Hematopoietic multipotent progenitor cell treated with erythropoietin and hydrocortisone succinate and interleukin-3 and kit ligand, for 17 days (in vitro differentiated cells): ENCODE data around the gene LILRA2.
"Not testable (repeated sequence)": the region's sequence is repeated elsewhere in the genome, so short reads cannot be mapped to it uniquely, and the experiment has no call there.

Experiments used
- DNase-seq: peaks from one replicate; pipeline ENCODE4 v3.0.0-alpha.2; 2015; ENCODE audit warnings: low spot score

The LILRA2 gene

GRCh38 chr19:54573330-54573872, at the start of gene LILRA2:
Gene LILRA2, plus strand, starts transcription at chr19:54573790. Its CDS starts 89 bp downstream, at chr19:54573879.
- no peak for DNase-seq

- DNase-seq: no peak
These were observed 48.0 kb upstream of the LILRA2 start for GRCh38 chr19:54525636-54526035.

DNA sequence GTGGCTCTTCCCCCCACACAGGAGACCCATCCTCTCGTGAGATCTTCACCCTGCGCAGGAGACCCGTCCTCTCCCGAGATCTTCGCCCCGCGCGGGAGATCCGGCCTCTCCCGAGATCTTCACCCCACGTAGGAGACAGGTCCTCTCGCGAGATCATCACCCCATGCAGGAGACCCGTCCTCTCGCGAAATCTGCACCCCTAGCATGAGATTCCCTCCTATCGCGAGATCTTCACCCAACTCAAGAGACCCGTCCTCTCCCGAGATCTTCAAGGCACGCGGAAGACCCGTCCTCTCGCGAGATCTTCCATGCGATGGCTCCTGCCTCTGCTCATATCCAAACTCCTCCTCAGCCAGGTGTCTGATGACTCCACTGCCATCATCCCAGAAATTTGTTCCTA, 46.6 kb upstream of the LILRA2 start:
- no peak for DNase-seq

GRCh38 chr19:54530866-54531265, 42.7 kb upstream of the LILRA2 start:
- no peak for DNase-seq

- DNase-seq: no peak
These were observed 41.1 kb upstream of the LILRA2 start for GRCh38 chr19:54532528-54532927.

GRCh38 chr19:54533476-54533875, 40.1 kb upstream of the LILRA2 start:
- no peak for DNase-seq

GRCh38 chr19:54534156-54534555, 39.4 kb upstream of the LILRA2 start:
- no peak for DNase-seq

GRCh38 chr19:54535601-54536000, 38.0 kb upstream of the LILRA2 start:
- DNase-seq: no peak

- DNase-seq: no peak
These were observed 36.6 kb upstream of the LILRA2 start for GRCh38 chr19:54536956-54537355.

GRCh38 chr19:54541712-54542111, 31.9 kb upstream of the LILRA2 start:
- no peak for DNase-seq

DNA sequence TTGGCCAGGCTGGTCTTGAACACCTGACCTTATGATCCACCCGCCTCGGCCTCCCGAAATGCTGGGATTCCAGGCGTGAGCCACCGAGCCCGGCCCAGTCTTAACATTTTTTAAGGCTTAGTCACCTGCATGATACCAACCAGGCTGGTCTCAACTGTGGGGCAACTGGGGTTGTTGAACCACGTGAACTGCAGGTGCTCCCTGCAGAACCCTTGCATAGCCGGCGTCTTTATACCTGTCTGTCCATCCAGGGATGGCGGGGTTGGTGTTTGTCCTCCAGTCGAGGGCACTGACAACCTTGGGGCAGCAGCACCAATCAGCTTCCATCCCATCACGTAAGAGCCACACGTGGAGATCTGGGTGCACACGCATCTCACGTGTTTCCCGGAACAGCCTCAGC, 24.8 kb upstream of the LILRA2 start:
- no peak for DNase-seq

DNA sequence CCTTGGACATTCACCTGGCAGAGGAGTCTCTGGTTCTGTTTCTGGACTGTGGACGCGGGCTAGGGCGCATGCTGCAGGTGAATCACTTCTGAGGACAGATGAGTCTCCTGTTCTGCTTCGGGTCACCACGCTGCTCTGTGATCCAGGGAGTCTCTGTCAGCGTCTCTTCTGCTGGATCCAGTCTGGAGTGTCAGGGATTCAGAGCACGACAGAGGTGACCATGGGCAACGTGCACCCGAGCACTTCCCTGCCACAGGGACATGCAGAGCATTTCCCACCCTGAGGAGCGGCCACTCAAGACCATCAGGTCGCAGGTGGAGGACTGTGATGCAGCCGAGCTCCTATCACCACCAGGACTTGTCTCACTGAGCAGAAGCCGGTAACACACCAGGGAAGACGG, 24.4 kb upstream of the LILRA2 start:
- no peak for DNase-seq

GRCh38 chr19:54551293-54551692, 22.3 kb upstream of the LILRA2 start:
- DNase-seq: no peak

DNA sequence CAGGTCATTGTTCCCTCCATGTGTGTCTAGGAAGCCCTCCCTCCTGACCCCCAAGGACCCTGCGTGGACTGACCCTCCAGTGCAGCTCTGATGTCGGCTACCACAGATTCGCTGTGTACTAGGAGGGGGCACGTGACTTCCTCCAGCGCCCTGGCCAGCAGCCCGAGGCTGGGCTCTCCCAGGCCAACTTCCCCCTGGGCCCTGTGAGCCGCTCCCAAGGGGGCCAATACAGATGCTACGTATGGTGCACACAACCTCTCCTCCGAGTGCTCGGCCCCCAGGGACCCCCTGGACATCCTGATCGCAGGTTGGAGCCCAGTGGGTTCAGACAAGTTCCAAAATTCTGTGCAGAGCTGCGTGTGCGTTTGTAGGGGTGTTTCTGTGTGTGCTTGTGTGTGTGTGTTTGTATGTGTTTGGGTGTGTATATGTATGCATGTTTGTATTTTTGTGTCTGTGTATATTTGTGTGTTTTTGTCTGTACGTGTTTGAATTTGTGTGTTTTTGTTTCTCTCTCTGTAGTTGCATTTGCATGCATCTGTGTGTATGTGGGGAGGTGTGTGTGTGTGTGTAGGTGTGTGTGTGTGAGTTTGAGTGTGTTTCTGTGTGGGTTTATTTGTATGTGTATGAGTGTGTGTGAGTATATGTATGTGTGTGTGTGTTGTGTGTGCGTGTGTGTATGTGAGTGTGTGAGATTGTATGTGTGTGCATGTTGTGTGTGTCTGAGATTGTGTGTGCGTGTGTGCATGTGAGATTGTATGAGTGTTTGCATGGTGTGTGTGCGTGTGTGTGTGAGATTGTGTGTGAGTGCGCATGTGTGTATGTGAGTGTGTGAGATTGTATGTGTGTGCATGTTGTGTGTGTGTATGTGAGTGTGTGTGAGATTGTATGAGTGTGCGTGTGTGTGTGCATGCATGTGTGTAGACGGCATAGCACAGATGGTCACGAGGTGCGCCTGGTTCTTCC, 21.4 kb upstream of the LILRA2 start:
- DNase-seq: no peak

GRCh38 chr19:54552913-54553310, 20.7 kb upstream of the LILRA2 start:
- DNase-seq: no peak

DNA sequence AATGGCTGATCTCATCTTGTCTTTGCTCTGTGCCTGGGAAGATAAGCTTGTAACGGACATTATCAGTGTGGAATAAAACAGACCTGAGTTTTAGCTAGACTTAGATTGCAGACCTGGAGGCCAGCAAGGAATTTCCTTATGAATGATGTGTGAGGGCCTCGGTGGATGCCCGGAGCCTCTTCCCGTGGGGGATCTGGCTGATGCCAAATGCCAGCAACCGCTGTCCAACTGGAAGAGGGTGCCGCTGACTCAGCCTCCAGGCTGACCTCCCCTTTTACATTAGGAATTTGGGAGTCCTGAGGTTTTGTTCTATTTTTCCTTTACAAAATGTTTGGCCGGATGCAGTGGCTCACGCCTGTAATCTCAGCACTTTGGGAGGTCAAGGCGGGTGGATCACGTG, 19.6 kb upstream of the LILRA2 start:
- no peak for DNase-seq

- no peak for DNase-seq
These were observed 18.7 kb upstream of the LILRA2 start for GRCh38 chr19:54554896-54555295.

- no peak for DNase-seq
These were observed 17.4 kb upstream of the LILRA2 start for GRCh38 chr19:54556194-54556593.

DNA sequence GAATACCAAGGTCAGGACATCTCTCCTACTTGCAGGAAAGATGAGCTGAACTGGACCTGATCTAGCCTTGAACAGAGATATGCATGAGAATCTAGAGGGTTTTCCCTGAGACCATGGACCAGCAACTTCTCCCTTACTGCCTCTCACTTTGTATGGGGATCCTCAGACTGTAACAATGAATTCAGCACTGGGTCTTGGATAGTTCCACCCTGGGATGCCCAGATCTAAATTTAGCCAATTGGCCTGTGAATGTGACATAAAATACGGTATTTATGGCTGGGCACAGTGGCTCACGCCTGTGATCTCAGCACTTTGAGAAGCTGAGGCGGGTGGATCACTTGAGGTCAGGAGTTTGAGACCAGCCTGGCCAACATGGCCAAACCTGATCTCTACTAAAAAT, 15.3 kb upstream of the LILRA2 start:
- no peak for DNase-seq

- no peak for DNase-seq
These were observed 12.7 kb upstream of the LILRA2 start for GRCh38 chr19:54560881-54561385.

GRCh38 chr19:54561840-54562239, 11.8 kb upstream of the LILRA2 start:
- no peak for DNase-seq

GRCh38 chr19:54563206-54563605, 10.4 kb upstream of the LILRA2 start:
- not testable (repeated sequence) for DNase-seq

DNA sequence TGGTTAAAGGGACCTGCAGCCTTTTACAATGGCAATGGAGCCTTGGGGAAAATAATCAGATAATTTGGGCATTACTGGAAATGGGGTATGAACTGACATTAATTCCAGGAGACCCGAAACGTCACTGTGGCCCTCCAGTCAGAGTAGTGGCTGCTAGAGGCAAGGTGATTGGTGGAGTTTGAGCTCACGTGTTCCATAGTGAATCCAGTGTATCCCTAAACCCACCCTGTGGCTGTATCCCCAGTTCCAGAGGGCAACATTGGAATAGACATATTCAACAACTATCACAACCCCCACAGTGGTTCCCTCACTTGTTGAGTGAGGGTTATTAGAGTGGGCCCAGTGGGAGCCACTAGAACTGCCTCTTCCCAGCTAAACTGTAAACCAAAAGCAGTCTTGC, 3.3 kb upstream of the LILRA2 start:
- no peak for DNase-seq
